Endothelial cell of hepatic sinusoid (primary cell): ENCODE measurements around the gene HOXA1.

ENCODE experiments used
- in situ Hi-C: cut with HindIII; loops from 2 replicates; pipeline ENCODE4 v1.10.0; 2017; ENCODE audit warnings: low sequenced_read_pairs

HOXA1 gene

DNA sequence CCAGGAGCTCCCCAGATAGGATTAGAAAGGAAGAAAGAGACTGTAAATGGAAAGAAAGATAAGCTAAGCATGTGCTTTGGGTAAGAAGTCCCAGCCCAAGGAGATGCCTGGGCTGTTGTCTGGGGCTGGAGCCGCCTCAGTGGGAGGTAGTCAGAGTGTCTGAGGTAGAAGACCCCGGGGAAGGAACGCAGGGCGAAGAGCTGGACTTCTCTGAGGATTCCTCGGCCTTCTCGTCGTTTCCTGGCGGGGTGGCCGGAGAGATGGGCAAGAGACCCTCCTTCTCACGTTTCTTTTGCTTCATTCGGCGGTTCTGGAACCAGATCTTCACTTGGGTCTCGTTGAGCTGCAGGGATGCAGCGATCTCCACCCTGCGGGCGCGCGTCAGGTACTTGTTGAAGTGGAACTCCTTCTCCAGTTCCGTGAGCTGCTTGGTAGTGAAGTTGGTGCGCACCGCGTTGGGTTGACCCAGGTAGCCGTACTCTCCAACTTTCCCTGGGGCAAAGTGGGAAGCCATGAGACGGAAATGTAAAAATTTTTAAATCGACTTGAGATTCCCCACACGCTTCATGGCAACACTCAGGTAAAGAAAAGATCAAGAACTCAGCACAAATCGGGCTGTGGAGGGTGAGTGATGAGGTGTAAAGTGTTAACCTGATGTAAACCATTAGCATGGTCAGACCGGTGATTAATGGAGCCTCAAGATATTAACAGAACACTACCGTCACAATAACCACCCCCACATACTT, 1.3 kb downstream of the HOXA1 start:
- in situ Hi-C loops, result no loop called here

DNA sequence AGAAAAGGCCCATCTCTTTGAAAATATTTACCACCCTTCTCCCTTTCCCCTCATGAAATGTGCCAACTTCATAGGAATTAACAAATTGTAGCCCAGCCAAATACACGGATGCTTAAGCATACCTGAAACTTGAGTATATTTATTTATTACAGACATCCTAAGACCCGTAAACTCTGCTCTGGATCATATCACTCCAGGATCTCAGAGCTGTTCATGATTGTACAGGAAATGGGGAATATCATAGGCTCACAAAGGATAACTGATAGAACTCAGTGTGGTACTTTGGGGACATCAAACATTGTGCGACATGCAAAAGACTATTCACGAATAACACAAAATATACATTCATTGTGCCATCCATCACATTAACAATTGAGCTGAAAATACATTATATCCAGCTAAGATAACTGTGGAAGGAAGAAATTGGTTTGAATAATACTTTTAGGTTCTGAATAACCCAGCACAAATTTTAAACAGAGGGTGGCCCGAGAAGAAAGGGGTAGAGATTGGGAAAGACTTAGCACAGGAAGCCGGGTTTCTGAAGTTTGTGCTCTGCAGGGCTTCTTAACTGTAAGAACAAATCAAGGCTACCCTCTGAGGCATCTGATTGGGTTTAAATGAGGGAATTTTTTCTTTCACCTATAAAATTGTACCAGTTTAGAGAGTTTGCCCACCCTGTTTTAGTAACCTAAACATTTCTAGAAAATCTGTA, 2.5 kb downstream of the HOXA1 start:
- in situ Hi-C loops, result no loop called here

DNA sequence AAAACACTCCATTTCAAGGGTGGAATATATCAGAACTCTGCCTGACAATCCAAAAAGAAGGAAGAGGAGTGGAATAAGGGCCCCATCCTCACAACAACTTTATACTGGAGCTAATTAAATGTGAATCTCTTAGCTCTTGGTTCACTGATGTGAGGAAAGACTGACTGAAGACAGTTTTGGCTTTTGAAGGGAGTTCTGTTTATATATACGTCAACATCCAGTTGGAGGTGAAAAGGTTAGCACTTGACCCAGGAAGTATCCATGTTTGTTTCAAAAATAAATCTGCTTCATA, 3.0 kb downstream of the HOXA1 start:
- in situ Hi-C loops, result no loop called here

GRCh38 chr7:27091941-27092818, 3.6 kb downstream of the HOXA1 start:
- in situ Hi-C loops, result no loop called here

DNA sequence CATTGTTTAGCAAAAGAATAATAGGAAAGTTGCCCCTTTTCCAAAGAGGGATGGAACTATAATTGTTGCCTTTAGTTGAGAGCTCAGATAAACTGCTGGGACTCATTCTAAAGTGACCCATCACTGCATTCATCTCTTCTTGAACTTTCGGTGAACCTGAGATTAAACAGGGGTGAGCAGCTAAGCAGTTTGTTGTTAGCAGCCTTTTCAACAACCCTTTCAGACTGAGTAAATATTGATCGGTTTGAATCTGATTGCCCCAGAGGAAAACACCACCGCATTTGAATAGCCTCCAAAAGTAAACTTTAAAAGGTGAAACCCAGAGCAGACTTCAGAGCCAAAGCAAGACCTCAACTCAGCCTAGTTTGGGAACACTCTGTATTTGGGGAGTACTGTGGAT, 4.7 kb downstream of the HOXA1 start:
- in situ Hi-C loops, result no loop called here

DNA sequence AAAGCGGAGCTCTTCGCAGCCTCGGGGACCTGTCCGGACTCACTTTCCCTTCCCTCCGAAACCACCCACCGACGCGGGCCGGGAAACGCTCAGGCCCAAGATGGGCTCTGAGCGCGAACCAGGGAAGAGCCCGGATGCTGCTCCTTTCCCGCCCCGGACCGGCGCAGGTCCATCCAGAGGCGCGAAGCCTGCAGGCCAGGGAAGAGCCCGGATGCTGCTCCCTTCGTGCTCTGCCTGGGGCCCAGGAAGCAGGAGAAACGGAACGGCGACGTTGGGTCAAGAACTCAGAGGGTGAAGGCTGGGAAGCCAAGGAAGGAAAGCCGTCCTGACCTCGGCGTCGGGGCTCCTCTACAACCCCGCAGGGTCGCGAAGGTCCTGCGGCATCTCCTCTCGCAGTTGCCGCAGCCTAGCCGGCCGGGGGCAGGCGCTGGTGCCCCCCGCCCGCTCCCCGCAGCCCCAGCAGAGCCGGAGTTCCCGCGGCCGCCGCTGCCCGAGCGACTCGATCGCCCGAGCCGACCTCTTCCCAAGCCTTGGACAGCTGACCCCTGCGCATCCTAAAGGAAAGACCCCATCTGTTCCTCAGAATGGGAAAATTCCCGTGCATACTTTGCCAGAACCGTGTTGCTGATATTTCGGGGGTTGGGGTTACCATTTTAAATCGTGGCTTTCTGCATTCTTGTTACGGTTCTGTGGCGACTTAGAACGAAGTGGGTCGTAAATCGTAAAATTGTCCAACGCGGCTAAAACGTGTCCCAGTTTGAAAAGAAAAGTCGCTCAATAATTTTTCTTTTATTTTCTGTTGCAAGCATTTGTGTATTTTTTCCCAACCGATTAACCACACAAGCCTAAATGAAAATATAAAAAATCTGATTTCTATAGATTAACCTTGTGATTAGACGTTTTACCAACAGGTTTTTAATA, 7.5 kb downstream of the HOXA1 start:
- in situ Hi-C loops, result loop anchor here (5.0 kb wide), 1 partner anchor 39 kb away; no protein-coding TSS in a partner anchor

- in situ Hi-C loops, result loop anchor here (5.0 kb wide), 1 partner anchor 71 kb away; no protein-coding TSS in a partner anchor
Observed at GRCh38 chr7:27083646-27084045, 12.2 kb downstream of the HOXA1 start.

- in situ Hi-C loops, result loop anchor here (5.0 kb wide), 1 partner anchor 70 kb away; no protein-coding TSS in a partner anchor
Observed at GRCh38 chr7:27082171-27082570, 13.6 kb downstream of the HOXA1 start.

- in situ Hi-C loops, result loop anchor here (5.0 kb wide), 1 partner anchor 69 kb away; no protein-coding TSS in a partner anchor
Observed at GRCh38 chr7:27080844-27081436, 14.9 kb downstream of the HOXA1 start.

GRCh38 chr7:27079234-27079975, 16.4 kb downstream of the HOXA1 start:
- in situ Hi-C loops, result no loop called here

DNA sequence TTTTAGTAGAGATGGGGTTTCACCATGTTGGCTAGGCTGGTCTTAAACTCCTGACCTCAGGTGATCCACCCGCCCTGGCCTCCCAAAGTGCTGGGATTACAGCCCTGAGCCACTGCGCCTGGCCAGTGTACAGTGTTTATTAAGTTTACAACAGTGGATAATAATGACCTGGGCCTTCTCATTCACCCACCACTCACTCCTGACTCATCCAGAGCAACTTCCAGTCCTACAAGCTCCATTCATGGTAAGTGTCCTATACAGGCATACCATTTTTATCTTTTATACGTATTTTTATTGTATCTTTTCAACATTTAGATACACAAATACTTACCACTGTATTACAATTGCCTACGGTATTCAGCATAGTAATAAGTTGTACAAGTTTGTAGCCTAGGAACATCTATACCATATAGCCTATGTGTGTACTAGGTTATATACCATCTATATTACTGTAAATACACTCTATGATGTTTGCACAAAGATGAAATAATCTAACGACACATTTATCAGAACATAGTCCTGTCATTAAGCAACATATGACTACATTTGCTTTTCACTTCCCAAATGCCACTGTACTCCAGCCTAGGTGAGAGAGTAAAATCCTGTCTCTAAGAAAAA, 17.1 kb downstream of the HOXA1 start:
- in situ Hi-C loops, result no loop called here

GRCh38 chr7:27073076-27073475, 22.7 kb downstream of the HOXA1 start:
- in situ Hi-C loops, result no loop called here

DNA sequence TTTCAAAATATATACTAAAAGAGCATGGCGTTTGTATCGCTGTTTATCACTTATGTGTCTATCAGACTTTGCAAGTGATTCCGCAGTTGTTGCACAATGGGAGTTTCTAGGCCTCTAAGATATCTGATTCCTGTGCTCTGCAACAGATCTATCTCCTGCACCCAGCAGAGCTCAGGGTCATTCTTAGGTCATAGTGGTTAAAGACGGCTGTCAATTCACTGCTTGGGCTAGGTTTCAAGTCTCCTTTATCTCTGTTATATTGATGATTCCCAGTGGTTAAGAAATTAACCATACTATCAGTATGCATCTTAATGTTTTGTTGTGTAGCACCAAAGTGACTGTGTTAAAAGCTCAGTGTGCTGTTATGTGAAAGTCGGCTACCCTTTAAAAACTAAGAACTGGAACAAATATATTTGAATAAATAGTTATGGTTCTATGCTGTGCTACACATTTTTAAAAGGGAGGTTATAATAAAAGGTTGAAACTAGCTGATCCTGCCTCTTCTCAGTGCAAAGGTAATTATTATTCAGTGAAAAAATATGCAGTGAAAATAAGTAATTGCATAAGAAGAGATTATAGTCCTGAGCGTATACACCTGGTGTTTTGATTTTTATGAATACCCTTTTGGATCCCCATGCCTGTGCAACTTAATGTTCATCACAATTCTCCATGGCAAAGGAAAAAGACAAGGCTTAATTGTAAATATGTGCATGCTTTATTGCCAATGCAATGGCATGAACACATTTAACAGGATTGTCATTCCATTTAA, 24.0 kb downstream of the HOXA1 start:
- in situ Hi-C loops, result no loop called here

DNA sequence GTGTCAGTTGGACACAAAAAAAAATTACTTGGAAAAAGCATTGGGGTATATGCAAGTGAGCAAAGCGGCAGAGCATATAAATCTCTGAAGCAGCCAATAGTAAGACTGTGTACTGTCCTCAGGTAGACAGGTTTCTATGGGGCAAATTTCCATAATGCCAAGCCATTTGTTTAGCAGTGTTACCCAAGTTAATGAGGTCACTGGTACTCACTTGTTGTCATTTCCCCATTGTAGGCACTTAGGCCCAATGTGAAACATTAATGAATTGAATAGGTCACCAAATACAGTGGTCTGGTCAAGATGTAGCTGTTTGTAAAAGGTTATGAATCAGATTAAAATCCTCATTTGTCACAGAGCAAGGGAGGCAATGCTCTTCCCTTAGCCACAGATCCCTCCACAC, 27.5 kb downstream of the HOXA1 start:
- in situ Hi-C loops, result no loop called here

DNA sequence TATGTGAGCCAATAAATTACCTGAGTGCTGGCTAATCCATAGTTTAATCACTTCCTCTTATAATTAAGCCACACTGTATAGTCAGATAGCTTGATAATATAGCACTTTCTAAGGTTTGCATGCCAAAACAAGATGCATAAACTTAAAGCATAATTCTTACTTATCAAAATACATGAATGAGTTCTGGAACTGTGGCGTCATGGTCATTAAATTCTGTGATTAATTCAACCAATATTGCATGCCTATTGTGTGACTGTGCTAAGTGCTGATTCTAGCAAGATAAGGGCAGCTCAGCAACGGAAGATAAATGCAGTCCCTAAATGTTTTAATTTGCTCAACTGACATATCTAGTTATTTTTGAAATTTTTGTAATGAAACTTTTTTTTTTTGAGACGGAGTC, 29.7 kb downstream of the HOXA1 start:
- in situ Hi-C loops, result no loop called here

DNA sequence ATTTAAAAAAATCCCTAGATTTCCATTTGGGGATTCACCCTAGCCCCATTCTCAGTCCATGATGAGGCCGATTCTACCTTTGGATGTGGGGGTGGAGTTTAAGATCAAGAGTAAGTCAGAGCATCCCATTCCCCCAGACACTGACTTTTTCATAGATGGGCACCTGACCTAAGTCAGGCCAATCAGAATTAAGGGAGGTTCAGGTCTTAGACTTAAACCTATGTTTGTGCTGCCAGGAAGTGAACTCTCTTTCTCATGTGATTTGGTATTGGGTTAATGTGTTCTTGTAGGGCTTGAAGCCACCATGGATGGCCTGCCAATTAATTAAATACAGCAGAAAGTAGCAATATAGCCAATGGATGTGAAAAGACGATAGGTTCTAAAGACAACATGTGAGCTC, 30.1 kb downstream of the HOXA1 start:
- in situ Hi-C loops, result no loop called here

DNA sequence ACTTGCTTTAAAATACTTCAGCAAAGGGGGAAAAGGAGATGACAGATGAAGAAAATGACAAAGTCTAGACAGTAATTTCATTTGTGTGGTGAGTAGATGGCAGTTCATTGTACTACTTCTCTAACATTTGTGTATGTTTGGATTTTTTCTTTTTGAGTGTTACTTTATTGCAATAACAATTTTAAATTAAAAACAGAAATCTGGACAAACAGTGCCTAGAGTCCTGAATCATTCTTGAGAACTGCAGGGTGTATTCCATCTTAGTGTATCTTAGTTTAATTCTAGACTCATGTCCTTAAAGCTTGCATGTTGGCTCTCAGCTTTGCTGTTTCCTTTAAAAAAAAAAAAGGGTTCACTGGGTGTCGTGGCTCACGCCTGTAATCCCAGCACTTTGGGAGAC, 31.1 kb downstream of the HOXA1 start:
- in situ Hi-C loops, result no loop called here

DNA sequence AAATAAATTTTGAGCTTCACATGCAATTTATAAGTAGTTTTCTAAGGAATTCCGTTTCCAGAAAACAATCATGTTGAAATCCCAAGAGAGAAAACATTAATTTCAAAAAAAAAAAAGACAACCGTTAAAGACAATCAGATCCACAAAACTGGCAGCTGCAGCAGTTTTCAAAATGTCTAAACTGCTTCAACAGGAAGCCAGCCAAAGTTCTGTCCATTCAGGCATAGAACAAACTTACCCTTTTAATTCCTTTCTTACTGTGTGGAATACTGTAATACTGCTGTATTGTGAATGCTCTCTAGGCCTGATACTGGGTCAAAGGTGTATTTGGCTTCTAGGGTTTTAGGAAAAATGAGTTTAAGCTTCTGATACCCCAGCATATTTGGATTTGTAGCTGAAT, 31.6 kb downstream of the HOXA1 start:
- in situ Hi-C loops, result no loop called here
